Peyer's patch (tissue), 4 donors: ENCODE results near the gene YAP1. TPM values are rescaled to one million over a fixed set of nuclear protein-coding genes. Genes with fewer than 3 reads are reported as not detected.

Experiments
- DNase-seq, 3 donors: peaks; one replicate each; pipeline ENCODE4 v3.0.0-alpha.2; 2017 to 2019
- H3K27ac ChIP-seq, 4 donors: fragments of 200-600 bp; sonication (generic); one replicate each; pipeline ENCODE4 v1.5.1; 2016 to 2019
- H3K27me3 ChIP-seq, 2 donors: fragments of 200-600 bp; sonication (generic); one replicate each; pipeline ENCODE4 v1.5.1; 2019
- H3K36me3 ChIP-seq, 3 donors: fragments of 200-600 bp; sonication (generic); one replicate each; pipeline ENCODE4 v1.5.1; 2016 to 2019
- H3K4me1 ChIP-seq, 4 donors: fragments of 200-600 bp; sonication (generic); one replicate each; pipeline ENCODE4 v1.5.1; 2016 to 2019
- H3K4me3 ChIP-seq, 4 donors: fragments of 200-600 bp; sonication (generic); 1 replicate in 3 of 4; 2 replicates in 1 of 4; pipeline ENCODE4 v1.5.1; 2016 to 2019; ENCODE audit warnings: mild to moderate bottlenecking in 1 of 4
- H3K9me3 ChIP-seq, 4 donors: fragments of 200-600 bp; sonication (generic); one replicate each; pipeline ENCODE4 v1.5.1; 2016 to 2019; ENCODE audit warnings: mild to moderate bottlenecking in 1 of 4
- POLR2A ChIP-seq, 2 donors: fragments of 450-650 bp; IDR thresholded peaks; one replicate each; pipeline ENCODE4 v1.5.1; 2017; ENCODE audit warnings: antibody characterized with exemption in 2 of 2, mild to moderate bottlenecking in 2 of 2, moderate library complexity in 2 of 2
- total RNA-seq, 4 donors: library from RNA; depleted of rRNA; stranded (reverse); fragments of >200 nt; gene quantifications; one replicate each; pipeline ENCODE4 v1.1.0, GENCODE V29; 2016
- TF ChIP-seq, protein P1 (sequence below), 6 experiments: fragments of 450-650 bp in 4 of 6; fragments of 200-600 bp in 2 of 6; sonication (generic) in 1 of 6; IDR thresholded peaks; one replicate each; pipeline ENCODE4 v1.5.1; 2017 to 2019; ENCODE audit warnings: antibody characterized with exemption in 6 of 6, mild to moderate bottlenecking in 3 of 6, moderate library complexity in 1 of 6

YAP1 gene
- total RNA-seq, 4 donors from 2014 or later = 99.8 to 163 (median 133) TPM

DNA sequence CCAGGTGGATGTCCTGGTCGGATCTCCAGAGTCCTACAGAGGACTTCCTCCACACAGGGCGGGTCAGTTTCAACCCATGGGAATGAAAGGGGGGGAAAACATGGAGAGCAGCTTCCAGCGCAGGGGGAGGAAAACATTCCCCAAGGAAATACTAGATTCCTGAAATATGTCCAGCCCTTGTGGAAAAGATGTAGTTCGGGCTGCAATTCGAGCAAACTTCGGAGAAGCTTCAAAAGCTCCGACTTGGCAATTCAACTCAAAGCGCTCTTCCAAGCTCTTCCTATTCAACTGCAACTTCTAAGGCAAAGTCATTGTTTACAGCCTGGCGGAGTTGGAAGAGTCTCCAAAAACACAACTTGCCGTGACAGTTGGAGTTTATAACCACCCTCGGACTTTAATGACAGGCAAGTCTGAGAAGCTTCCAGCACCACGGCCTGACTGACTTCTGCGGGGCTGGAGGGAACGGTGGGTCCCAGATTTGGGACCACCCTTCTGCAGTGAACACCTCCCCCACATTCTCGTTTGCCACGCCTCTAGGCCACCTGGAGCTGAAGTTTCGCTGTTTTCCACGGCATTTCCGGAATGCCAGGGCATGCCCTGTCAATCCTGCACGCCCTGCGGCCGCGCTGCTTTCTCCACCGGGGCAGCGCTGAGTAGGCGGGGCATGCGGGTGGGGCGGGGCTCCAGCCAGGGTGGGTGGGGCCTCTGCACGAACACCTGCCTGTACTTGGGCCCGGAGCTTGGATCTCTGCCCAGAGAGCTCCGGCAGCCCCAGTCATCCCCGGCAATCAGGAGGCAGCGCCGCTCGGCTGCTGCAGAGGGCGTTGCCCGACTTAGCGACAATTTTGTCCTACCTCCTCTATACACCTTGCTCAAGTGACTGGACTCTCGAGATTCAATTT is 158.1 kb downstream of the YAP1 start:
- H3K36me3 ChIP-seq = no peaks in the 10 kb centered on the region
- TF ChIP-seq POLR2A (IDR thresholded peaks at IDR 0.05) = peak; percentile 33 to 50
- TF ChIP-seq, protein P1, sequence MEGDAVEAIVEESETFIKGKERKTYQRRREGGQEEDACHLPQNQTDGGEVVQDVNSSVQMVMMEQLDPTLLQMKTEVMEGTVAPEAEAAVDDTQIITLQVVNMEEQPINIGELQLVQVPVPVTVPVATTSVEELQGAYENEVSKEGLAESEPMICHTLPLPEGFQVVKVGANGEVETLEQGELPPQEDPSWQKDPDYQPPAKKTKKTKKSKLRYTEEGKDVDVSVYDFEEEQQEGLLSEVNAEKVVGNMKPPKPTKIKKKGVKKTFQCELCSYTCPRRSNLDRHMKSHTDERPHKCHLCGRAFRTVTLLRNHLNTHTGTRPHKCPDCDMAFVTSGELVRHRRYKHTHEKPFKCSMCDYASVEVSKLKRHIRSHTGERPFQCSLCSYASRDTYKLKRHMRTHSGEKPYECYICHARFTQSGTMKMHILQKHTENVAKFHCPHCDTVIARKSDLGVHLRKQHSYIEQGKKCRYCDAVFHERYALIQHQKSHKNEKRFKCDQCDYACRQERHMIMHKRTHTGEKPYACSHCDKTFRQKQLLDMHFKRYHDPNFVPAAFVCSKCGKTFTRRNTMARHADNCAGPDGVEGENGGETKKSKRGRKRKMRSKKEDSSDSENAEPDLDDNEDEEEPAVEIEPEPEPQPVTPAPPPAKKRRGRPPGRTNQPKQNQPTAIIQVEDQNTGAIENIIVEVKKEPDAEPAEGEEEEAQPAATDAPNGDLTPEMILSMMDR (IDR thresholded peaks at IDR 0.05) = peak in 4 of 6 experiments; percentile 44 to 73 (median 54)
- no peaks in the 10 kb centered on the region for H3K9me3 ChIP-seq
- H3K4me3 ChIP-seq = peak overlapping the region; percentile 24 to 55 (median 37)
- no peaks in the 10 kb centered on the region for H3K27me3 ChIP-seq
- H3K4me1 ChIP-seq = peaks cover 0 to 15% (median 6%) of the 10 kb centered on the region in 4 donors
- peak overlapping the region; percentile 31 to 90 (median 60) for H3K27ac ChIP-seq
- DNase-seq = peak; percentile 81 to 96 (median 95)

DNA sequence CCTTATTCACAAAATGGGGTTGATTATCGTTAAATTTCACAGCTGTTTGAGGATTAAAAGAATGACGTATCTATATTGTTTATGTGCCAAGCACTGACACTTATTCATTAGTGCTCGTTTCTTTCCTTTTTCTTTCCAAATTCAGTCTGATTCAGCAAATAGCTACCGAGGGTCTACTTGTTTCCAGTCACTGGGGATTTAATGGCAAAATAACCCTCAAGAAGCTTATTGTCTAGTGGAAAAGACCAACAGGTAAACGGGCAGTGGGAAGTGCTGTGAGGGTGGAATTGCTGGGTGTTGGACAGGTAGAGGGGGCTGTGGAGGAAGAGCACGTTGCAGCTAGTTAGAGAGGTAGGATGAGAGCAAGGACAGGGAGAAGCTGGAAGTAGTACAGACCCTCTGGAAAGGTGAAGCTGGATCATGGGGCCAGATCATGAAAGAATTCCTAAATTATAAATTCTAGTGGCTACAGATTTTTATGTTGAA is 158.8 kb downstream of the YAP1 start:
- Histone ChIP-seq H3K4me1 (peaks cover 0 to 15% (median 6%) of the 10 kb centered on the region in 4 donors), H3K4me3 (peak overlapping the region; percentile 24 to 55 (median 37)), H3K27me3 (no peaks in the 10 kb centered on the region), H3K27ac (peak overlapping the region in 3 of 4 donors; percentile 50 to 90 (median 74)), H3K9me3 (no peaks in the 10 kb centered on the region), H3K36me3 (no peaks in the 10 kb centered on the region)
- DNase-seq = no peak
- TF ChIP-seq, protein P1 (IDR thresholded peaks at IDR 0.05) = no peak
- no peak for TF ChIP-seq POLR2A (IDR thresholded peaks at IDR 0.05)

DNA sequence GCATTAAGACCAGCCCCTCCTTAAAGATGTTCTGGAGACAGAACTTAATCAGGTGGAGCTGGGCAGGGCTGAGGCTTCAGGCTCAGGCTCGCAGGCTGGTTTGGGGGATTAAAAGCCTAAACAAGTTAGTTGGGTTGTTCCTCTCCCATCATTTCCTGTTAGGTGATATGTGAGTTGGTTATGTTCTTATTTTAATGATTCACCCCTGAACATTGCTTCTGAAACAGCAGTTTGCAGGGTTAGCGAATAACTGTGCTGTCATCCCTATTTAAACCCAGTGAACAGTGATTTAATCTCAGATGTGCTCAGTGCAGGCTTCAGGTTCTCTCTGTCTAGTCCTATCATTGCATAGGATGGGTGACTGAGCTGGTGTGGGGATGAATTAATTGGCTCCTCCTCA is 159.7 kb downstream of the YAP1 start:
- Histone ChIP-seq H3K36me3 (no peaks in the 10 kb centered on the region), H3K27ac (peak overlapping the region in 2 of 4 donors; percentile 64 to 74), H3K4me3 (no peak overlapping the region), H3K27me3 (no peaks in the 10 kb centered on the region), H3K9me3 (no peaks in the 10 kb centered on the region), H3K4me1 (peaks cover 0 to 15% (median 6%) of the 10 kb centered on the region in 4 donors)
- DNase-seq = no peak
- TF ChIP-seq POLR2A (IDR thresholded peaks at IDR 0.05) = no peak
- TF ChIP-seq, protein P1 (IDR thresholded peaks at IDR 0.05) = no peak

DNA sequence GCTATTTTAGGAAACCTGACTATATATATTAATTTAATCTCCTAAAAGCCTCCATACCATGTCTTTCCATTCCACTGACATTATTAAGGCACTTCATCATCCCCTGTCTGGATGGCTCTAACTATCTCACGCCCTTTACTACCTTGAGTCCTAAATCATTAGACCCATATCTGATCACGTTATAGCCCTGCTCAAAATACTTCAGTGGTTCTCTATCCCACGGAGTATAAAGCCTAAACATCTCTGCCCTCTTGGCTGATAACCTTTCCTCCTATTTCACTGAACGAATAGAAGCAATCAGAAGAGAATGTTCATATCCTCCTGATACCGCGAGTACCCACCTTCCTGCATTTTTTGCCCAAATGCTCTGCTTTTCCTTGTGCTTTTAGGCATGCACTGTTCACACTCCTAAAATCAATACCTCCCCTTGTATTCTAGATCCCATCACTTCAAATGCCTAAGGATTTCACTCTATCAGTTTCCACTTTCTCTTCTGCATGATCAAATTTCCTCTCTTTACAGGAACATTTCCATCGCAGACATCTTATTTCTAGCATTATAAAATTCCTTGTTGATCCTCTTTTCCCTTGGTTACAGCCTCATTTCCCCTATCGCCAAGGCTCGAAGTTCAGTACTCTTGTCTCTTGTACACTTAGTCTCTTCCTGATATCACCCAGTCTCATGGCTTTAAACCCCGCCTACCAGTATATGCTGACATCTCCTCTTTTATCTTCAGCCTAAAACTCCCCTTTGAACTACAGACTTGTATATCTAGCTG is 162.0 kb downstream of the YAP1 start:
- Histone ChIP-seq H3K36me3 (no peaks in the 10 kb centered on the region), H3K27ac (peak overlapping the region in 3 of 4 donors; percentile 25 to 74 (median 70)), H3K27me3 (no peaks in the 10 kb centered on the region), H3K4me3 (no peak overlapping the region), H3K4me1 (peaks cover 0 to 15% (median 6%) of the 10 kb centered on the region in 4 donors), H3K9me3 (no peaks in the 10 kb centered on the region)
- no peak for DNase-seq
- TF ChIP-seq, protein P1 (IDR thresholded peaks at IDR 0.05) = no peak
- TF ChIP-seq POLR2A (IDR thresholded peaks at IDR 0.05) = no peak

DNA sequence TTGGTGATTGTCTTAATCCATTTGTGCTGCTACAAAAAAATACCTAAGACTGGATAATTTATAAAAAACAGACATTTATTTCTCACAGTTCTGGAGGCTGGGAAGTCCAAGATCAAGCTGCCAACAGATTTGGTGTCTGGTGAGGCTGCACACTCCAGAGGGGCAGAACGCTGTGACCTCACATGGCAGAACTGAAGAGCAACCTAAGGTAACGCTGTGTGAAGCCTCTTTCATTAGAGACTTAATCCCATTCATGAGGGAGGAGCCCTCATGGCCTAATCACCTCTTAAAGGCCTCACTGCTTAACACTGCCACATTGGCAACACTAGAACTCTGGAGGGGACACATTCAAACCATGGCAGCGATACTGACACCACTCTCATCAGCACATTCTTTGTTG is 164.4 kb downstream of the YAP1 start:
- Histone ChIP-seq H3K9me3 (no peaks in the 10 kb centered on the region), H3K4me1 (peaks cover 0 to 9% (median 3%) of the 10 kb centered on the region in 4 donors), H3K27ac (no peak overlapping the region), H3K27me3 (no peaks in the 10 kb centered on the region), H3K4me3 (no peak overlapping the region), H3K36me3 (no peaks in the 10 kb centered on the region)
- TF ChIP-seq, protein P1 (IDR thresholded peaks at IDR 0.05) = no peak
- TF ChIP-seq POLR2A (IDR thresholded peaks at IDR 0.05) = no peak
- DNase-seq = no peak
